ENCODE data around the gene KLHL6. TPM values are rescaled to one million over a fixed set of nuclear protein-coding genes. Genes with fewer than 3 reads are reported as not detected.

The KLHL6 gene
- total and polyA plus RNA-seq, 10 of the 15 experiments (the other 5 are each of a cell fraction or from before 2014, with no cell fraction given): 4.0 to 91.8 (median 24.4) TPM

- 4% methylated on average over 6 of the region's 6 CpGs for WGBS (ENCODE audit: insufficient coverage, insufficient replicate concordance, low lambda C conversion rate, missing lambda C conversion rate)
- DNase-seq (ENCODE audit: low read depth, low spot score): no peak
- Histone ChIP-seq H3K4me3 (no peak overlapping the region), H3K79me2 (ENCODE audit: control insufficient read depth, insufficient read depth, low read length) (no peaks in the 10 kb centered on the region), H3K4me1 (ENCODE audit: control insufficient read depth, insufficient read depth, low read length) (peaks cover 8% of the 10 kb centered on the region; the same call in 1 of the 2 replicates), H3K4me2 (ENCODE audit: control insufficient read depth, insufficient read depth) (no peak overlapping the region), H3K9me3 (replicated peaks; ENCODE audit: control insufficient read depth, insufficient read depth, low read length) (no peaks in the 10 kb centered on the region), H3K9ac (ENCODE audit: control insufficient read depth, insufficient read depth, low read length) (no peak overlapping the region), H3K27ac (ENCODE audit: control insufficient read depth, insufficient read depth) (no peak overlapping the region), H4K20me1 (ENCODE audit: control insufficient read depth, insufficient read depth) (0 out of 2 replicates have a peak, but pooled peaks cover 2% of the 10 kb centered on the region), H2AFZ (ENCODE audit: control insufficient read depth, low read depth, low read length) (no peak overlapping the region), H3K27me3 (replicated peaks in 1 of 2; ENCODE audit: control insufficient read depth in 2 of 2, insufficient read depth in 2 of 2, low read length in 1 of 2) (peaks cover 0 to 21% of the 10 kb centered on the region in 2 experiments; a peak in 2 of 4 replicates), H3K36me3 (ENCODE audit: control insufficient read depth in 2 of 2, insufficient read depth in 2 of 2, low read length in 1 of 2) (no peaks in the 10 kb centered on the region)
- in situ Hi-C loops (cut with MboI) (no loop called here), intact Hi-C loops (cut with micrococcal nuclease; ENCODE audit: unreplicated experiment) (no loop called here)
- no peak for ATAC-seq
- POLR2A ChIA-PET: interaction anchor here (1.0 to 3.8 kb wide), 10 partner anchors 8 to 121 kb away, joined by 3 to 29 read pairs (median 5); partner anchors contain the start of genes KLHL6 and YEATS2
- RAD21 ChIA-PET (ENCODE audit: unreplicated experiment): interaction anchor here (0.6 to 9.8 kb wide), 12 partner anchors 9 to 121 kb away, joined by 3 to 139 read pairs (median 10); partner anchors contain the start of genes KLHL6 and YEATS2
- TF ChIP-seq CTCF (IDR thresholded peaks at IDR 0.05 in 2 of 3, conservative IDR thresholded peaks at IDR 0.05 in 1 of 3; ENCODE audit: control insufficient read depth in 2 of 3, extremely low read depth in 1 of 3, insufficient read depth in 1 of 3, low read depth in 3 of 3, low read length in 3 of 3): no peak
- 0 out of 2 replicates have a peak, but pooled peaks have one; percentile 22 for TF ChIP-seq ZNF24 (IDR thresholded peaks at IDR 0.05)
- peak; percentile 91 for TF ChIP-seq MEF2B (IDR thresholded peaks at IDR 0.05; ENCODE audit: partially characterized antibody, poor library complexity, severe bottlenecking)
- TF ChIP-seq IKZF1 (conservative IDR thresholded peaks at IDR 0.05): no peak
- BruUV-seq (replicated peaks): no TSS peak
- FAIRE-seq: no peak
- SMC1A ChIA-PET (ENCODE audit: uncharacterized antibody, unreplicated experiment): interaction anchor here (0.8 to 11.3 kb wide), 12 partner anchors 10 to 122 kb away, joined by 3 to 225 read pairs (median 4); partner anchors contain the start of gene KLHL24
- CTCF ChIA-PET: interaction anchor here (0.9 to 9.3 kb wide), 7 partner anchors 8 to 97 kb away, joined by 4 to 115 read pairs (median 5); no protein-coding TSS in a partner anchor
These were observed 21.1 kb upstream of the KLHL6 start for GRCh38 chr3:183576487-183577107.
